GM12874 (cell line): ENCODE results near the gene GPR18.

Experiments used
- TF ChIP-seq, protein P1 (sequence below): IDR thresholded peaks from 2 replicates; pipeline ENCODE4 v1.5.1; 2011; ENCODE audit warnings: low read depth, mild to moderate bottlenecking, control low read depth, low read length, moderate library complexity; ENCODE audit not compliant: insufficient read depth

GPR18 gene

DNA sequence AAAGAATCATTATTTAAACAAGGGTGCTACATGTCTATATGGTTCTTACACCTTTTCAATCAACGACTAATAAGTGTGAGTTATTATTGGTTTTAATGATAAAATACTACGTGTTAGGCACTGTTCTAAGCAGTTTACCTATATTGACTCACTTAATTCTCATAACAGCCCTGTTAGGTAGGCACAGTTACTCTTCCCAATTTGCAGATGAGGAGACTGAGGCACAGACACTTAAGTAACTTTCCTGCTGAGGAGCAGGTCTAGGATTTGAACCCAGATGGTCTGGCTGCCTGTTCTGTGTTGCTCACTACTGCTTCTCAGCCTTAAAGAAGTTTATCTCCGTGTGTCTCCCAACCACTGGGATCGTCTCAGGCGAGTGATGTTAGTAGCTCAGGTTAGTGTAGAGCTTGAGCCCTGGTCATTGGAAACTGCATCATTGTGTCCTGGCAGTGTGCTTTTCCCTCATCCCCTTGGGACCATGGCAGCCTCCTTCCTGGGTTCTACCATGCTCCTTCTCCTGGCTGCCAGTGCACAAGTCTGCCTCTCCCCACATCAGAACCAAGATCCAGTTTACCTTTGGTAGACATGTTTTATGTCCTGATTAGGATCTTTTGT, 46.7 kb downstream of the GPR18 start:
- TF ChIP-seq, protein P1, sequence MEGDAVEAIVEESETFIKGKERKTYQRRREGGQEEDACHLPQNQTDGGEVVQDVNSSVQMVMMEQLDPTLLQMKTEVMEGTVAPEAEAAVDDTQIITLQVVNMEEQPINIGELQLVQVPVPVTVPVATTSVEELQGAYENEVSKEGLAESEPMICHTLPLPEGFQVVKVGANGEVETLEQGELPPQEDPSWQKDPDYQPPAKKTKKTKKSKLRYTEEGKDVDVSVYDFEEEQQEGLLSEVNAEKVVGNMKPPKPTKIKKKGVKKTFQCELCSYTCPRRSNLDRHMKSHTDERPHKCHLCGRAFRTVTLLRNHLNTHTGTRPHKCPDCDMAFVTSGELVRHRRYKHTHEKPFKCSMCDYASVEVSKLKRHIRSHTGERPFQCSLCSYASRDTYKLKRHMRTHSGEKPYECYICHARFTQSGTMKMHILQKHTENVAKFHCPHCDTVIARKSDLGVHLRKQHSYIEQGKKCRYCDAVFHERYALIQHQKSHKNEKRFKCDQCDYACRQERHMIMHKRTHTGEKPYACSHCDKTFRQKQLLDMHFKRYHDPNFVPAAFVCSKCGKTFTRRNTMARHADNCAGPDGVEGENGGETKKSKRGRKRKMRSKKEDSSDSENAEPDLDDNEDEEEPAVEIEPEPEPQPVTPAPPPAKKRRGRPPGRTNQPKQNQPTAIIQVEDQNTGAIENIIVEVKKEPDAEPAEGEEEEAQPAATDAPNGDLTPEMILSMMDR = no peak

- TF ChIP-seq, protein P1 = no peak
These were observed 49.2 kb downstream of the GPR18 start for GRCh38 chr13:99208845-99209527.

- TF ChIP-seq, protein P1 = no peak
These were observed 50.0 kb downstream of the GPR18 start for GRCh38 chr13:99208185-99208584.

DNA sequence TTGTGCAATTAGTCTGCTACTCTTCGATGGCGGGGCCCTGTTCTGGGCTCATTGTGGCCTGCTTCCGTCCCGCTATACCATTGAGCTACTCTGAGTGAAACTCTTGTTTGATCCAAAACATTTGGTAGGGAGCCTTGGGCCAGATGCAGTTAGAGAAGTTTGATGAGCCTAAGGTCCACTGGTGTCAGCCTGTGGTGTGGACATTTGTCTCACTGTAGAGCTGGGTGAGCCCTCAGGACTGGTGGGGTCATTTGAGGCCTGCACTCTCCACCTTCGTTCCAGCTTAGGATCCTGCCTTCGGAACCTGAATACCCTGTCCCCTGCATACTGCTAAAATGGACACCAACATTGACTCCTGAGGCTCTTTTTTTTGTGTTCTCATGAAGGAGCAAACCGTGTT, 50.7 kb downstream of the GPR18 start:
- TF ChIP-seq, protein P1 = no peak

DNA sequence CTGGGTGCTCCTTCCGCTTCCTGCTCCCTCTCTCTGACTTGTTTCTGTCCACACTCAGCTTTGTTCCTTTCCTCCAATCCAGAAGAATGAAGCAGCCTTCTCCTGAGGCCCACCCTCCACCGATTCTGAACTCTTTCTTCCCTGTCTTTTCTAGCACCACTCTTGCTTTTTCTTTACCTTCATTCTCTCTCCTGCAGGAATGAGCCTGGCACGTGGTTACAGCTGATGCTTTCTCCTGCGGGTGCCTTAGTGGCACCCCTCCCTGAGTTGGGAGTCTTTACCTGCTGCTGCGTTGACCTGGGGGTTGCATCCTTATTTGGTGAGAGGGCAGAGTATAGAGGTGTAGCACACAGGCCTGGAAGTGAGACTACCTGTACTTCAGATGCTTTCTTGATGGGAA, 51.3 kb downstream of the GPR18 start:
- TF ChIP-seq, protein P1 = no peak

DNA sequence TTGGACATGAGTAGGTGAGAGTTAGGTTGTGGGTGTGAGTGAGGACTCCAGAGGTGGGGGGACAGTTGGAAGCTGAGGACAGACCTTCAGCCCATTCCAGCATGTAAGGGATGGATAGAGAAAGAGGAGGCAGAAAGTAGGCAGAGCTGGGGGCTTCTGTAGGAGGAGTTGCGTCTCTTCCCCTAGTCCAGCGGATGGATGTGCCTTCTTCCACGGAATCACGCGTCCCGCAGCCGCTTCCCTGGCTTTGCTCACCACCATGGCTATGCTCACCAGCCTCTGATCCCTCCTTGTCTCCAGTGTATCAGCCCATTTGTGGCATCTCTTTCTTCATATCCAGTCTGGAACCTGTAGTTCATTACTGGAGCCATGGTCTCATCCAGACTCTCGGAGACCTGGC, 52.0 kb downstream of the GPR18 start:
- TF ChIP-seq, protein P1 = no peak

DNA sequence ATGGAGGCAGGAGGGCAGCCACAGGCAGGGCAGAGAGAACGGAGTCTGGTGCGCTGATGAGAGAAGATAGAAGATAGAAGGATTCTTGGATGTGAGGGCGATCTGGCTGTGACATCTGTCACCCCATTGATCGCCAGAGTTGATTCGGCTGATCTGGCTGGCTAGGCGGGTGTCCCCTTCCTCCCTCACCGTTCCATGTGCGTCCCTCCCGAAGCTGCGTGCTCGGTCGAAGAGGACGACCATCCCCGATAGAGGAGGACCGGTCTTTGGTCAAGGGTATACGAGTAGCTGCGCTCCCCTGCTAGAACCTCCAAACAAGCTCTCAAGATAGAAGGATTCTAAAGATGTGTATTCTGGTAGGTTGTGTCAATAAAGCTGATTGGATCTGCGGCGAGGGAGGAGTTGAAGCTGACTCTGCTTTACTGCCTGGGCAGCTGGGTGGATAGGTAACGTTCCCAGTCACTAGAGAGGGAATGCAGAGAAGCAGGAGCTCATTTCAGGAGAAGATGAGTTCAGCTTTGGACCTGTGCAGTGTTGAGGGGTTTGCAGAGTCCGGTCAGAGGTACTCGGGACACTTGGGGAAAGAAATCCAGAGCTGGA, 52.5 kb downstream of the GPR18 start:
- TF ChIP-seq, protein P1 = no peak
